Measurements from ENCODE around the gene C1QTNF8.

The C1QTNF8 gene

GRCh38 chr16:1126586-1126985, 30.5 kb upstream of the C1QTNF8 start:
- DNase-seq = no peak

DNA sequence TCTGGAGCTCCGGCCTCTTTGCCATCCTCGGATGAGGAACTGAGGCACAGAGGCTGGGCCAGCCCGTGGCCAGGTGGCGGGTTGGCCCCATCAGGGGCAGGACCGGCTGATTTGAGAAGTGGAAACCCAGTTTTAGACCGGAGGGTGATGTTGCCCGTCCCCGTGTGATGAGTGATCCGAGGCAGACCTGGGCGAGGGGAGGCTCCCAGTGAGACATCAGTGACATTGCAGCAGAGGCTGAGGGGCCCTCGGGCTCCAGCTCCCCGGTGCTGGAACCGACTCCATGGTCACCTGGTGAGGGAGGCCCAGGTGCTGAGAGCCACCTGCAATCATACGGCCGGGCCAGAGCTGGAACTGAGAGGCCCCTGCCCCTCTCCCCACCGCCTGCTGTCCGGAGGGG, 30.0 kb upstream of the C1QTNF8 start:
- DNase-seq = no peak

DNA sequence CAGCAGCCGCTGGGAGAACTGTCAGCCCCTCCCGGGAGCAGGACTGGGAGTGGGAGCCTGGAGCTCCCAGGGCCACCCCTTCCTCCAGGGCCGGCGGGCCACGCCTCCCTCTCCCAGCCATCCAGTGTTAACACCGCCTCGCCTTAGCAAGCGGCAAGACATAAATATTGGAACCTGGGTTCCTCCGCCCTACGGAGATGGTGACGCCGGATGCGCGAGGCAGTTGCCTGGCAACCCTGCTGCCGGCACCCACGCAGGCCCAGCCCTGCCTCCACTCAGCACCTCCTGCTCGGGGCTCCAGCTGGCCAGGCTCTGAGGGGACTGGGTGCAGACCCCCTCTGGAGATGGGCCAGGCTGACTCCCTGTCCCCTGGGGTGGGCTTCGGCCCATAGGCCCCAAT, 29.4 kb upstream of the C1QTNF8 start:
- DNase-seq = peak in 2 of 6 experiments; percentile 15 to 16

- no peak for DNase-seq
These were observed 28.8 kb upstream of the C1QTNF8 start for GRCh38 chr16:1124795-1125194.

DNA sequence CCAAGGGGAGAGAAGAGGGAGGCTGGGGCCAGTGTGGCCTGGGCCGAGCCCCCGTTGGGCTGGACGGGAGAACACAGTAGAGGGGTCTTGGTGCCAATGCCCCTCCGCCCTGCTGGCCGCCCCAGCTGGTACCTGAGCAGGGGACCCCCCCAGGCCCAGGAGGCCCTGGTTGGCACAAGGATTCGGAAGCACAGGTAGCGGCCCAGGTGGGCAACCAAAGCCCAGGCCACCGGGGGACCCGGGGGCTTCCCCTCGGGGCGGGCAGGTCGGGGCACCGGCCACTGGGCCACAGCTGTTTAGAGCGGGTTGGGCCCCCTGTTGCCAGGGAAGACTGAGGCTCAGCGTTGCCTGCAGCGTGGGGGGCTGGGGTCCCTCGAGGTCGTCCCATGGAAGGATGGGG, 28.2 kb upstream of the C1QTNF8 start:
- DNase-seq = no peak

DNA sequence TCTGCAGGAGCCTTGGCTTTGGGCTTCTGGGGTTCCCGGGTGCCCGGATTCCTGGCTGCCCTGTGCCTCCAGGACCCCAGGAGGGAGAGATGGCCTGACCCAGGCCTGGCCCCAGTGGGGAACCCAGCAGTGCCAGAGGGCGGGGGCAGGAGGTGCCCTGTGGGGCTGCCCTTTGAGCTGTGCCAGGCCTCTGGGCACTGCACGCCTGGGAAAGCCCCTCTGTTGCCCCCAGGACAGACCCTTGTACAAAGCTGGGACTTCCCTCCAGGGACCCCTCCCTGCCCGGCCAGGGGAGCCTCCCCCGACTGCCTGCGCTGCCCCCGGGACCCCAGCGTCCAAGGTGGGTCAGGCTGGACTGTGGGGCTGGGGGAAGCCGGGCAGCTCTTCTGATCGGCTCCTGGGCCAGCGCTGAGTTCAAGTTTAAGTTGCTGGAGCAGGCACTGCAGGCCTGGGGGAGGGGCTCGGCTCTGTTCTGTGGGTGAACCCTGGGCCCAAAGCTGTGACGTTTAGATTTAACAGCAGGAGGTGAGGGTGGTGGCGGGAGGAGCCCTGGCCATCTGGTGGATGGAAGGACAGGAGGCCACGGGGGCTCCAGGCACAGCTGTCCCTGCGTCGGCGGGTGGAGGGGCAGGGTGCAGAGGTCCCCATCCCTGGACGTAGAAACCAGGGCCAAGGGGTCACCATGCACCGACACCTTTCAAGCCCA, 27.6 kb upstream of the C1QTNF8 start:
- no peak for DNase-seq

GRCh38 chr16:1122398-1122765, 26.3 kb upstream of the C1QTNF8 start:
- DNase-seq = no peak

GRCh38 chr16:1121601-1122397, 25.8 kb upstream of the C1QTNF8 start:
- no peak for DNase-seq

DNA sequence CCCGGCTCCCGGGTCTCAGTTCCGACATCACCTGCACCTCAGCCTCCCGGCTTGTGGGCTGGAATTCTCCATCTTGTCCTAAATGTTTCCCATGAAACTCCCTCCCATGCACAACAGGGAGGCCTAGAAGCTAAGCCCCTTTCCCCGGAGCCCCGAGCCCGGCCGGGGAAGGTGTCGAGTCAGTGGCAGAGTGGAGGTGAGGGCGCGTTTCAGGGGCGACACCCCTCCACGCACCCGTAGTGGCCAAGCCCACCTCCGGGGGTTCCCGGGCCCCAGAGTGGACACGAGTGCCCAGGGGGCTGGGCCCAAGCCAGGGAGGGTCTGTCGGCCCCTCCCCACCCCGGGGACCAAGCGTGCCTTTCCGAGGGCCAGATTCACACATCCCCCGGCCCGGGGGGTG, 25.0 kb upstream of the C1QTNF8 start:
- DNase-seq = no peak

DNA sequence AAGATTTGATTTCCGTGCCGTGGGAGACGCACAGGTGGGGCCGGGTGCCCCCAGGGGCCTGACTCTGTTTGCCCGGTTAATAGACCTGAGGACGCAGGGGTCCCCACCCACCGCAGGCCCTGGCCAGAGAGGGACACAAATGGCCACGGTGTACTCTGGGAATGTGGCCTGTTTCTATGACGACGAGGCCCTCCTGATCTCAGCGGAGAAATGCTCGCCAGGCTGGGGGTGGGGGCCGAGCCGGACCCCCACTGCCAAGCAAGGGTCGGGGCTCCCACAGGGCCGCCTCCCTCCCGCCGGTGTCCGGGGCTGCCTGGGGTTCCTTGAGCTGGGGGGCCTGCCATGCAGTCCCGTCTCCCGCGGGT, 24.5 kb upstream of the C1QTNF8 start:
- DNase-seq = no peak

DNA sequence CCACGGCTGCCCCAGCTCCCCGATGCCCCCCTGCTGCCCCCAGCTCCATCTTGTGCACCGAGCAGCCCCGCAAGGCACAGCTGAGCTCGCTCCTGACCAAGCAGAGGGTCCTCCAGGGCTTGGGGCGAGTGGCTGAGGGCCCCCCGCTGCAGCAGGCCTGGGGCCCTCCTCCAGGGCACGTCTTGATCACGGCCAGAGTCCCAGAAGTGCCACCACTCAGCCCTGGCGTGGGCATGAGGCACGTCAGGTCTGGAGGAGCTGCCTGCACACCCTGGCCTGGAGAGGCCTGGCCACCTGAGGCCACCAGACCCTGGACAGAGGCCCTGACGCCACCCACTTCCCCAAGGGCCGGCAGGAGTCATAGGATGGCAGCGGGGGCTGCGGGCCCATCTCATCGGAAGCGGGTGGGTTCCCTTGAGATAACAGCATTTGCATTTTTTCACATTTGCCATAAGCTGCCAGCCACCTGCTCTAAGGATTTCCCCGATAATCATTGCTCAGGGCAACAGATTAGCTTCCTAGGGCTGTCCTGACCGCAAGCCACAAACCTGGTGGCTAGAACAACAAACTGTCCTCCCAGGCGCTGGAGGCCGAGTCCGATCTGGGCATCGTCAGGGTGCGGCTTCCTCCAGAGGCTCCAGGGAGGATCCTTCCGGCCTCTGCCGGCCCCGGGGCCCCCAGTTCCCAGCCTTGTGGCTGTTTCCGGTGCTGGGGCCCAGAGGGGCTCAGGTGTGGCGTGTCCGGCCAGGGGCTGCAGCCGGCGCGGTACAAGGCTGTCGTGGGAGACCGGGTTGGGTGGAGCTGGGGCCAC, 23.9 kb upstream of the C1QTNF8 start:
- no peak for DNase-seq

GRCh38 chr16:1119129-1119528, 23.1 kb upstream of the C1QTNF8 start:
- DNase-seq = no peak

GRCh38 chr16:1117926-1118325, 21.9 kb upstream of the C1QTNF8 start:
- DNase-seq = no peak

DNA sequence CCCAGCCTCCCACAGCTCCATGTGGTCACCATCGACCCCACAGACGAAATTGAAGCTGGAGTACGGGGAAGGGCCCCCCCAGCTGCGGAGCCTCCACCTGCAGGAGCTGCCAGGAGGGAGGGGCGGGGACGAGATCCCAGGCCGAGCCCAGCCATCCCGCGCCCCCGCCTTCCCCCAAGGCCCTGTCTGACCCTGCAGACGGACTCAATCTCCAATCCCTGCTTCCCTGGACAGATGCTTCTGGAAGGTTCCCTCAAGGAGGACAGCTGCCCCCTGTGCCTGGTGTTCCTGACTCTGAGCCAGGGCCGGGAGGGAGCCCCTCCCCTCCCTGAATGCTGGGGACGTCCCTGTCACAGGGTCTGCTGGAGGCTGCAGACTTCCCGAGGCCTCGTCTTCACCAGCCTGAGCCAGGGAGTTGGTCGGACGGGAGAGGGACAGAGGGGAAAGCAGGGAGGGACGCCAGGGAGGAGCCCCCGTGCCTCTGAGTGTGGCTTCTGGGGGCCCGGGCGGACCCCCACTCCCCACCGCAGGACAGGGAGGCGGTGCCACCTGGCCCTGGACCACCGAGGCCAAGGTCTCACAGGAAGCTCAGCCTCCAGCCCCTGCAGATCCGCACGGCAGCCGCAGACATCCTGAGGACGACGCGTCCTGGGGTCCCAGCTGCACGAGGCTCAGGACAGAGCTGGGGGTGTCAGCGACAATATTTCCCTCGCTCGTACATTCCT, 21.3 kb upstream of the C1QTNF8 start:
- DNase-seq = no peak

- DNase-seq = no peak
These were observed 20.6 kb upstream of the C1QTNF8 start for GRCh38 chr16:1116693-1117077.

DNA sequence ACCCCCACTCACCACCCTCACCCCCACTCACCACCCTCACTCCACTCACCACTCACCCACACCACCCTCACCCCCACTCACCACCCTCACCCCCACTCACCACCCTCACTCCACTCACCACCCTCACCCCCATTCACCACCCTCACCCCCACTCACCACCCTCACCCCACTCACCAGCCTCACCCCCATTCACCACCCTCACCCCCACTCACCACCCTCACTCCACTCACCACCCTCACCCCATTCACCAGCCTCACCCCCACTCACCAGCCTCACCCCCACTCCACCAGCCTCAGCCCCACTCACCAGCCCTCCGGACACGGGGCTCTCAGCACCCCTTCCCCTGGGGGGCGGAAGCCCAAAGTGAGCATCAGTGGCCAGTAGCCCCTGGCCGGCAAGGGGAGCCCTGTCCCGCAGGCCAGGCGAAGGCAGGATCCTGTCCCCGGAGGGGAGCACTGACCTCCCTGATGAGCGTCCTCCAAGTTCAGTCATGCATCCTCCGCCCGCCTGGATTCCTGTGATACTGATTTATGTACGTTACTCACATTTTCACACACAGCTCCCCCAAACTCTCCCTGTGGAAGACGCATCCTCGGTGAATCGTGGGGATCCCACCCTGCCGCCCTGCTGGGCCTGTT, 18.0 kb upstream of the C1QTNF8 start:
- no peak for DNase-seq

- no peak for DNase-seq
These were observed 17.4 kb upstream of the C1QTNF8 start for GRCh38 chr16:1113489-1113888.

DNA sequence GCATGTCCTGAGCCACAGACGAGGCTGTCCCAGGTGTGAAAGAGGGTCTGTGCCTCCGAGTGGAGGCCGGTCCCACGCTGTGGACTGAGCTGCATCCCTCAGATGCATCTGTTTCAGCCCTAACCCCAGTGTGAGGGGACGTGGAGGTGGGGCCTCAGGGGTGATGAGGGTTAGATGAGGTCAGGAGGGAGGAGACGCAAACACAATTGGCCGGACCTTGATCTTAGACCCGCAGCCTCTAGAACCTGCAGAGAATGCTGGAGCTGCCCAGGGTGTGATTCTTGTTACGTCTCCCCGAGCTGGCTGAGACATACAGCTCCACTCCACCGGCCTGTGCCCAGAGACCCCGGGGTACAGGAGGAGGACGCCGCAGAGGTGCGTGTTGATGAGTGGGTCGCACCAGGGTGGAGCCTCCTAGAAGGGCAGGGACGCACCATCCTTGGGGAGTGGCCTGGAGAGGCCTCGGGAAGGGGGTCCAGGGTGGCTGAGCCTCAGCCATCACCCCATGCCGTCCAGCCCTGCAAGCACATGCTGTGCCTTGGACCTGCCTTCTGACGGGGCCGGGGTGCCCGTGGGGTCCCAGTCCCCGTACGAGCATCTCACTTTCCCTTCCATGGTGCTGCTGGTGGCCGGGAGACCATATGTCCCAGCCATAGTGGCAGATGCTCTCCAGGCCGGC, 16.6 kb upstream of the C1QTNF8 start:
- DNase-seq = no peak

DNA sequence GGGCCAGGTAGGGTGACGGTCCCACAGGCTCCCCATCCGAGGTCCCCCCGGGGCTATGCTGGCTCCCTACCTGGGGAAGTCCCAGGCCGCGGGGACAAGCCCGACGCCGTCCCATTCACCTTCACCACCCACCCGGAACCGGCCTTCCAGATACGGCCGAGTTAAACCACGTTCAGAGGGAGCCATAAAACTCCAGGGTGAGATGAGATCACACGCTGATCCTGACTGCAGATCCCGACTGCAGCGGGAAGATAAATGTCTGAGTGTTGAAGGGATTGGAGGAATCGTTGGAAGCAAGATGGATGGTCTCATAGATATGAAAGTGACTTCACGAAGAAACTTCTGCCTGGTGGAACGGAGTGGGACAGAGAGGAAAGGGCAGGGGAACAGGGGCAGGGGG, 13.6 kb upstream of the C1QTNF8 start:
- DNase-seq = no peak

- no peak for DNase-seq
These were observed 12.5 kb upstream of the C1QTNF8 start for GRCh38 chr16:1108299-1109252.

DNA sequence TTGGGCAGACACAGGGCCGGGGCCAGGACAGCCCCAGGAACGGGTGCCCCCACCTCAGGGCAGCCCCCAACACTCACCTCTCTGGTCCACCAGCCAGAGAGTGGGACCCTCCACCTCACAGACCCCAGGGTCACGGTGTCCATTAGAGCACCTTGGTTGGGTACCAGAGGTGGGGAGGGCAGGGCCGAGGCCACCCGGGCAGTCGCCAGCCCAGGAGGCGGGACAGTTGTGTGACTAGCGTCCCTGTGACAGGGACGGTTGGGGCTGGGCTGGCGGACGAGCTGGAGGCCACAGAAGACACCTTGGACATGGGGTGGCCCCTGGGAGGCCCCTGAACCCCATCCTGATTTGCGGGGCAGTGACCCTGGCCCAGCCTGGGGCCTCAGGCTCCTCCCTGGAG, 11.7 kb upstream of the C1QTNF8 start:
- DNase-seq = no peak
